Measurements from ENCODE around the gene PRRG3.

PRRG3 gene

DNA sequence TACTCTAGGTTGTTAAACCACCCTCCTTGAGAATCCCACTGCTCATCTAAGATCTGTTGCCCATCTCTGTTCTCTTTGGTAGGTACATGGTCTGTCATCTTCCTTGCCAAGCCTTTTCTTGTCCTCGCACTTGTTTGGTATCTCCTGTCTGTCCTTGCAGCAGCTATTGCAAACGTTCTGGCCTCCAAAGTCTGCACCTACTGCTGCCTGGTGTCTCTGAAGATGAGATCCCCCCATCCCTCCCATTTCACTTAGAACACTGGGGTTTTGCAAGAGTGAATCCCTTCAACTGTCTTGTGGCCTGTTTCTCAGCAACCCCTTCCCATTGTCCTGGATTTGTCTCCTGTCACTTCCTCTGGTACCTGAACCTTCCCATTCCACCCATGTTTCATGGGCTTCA, 40.0 kb downstream of the PRRG3 start:
- no peak overlapping the region for H3K4me2 ChIP-seq
- no peak overlapping the region for H2AFZ ChIP-seq (ENCODE audit: low read depth)
- H3K27me3 ChIP-seq (ENCODE audit: insufficient read depth, low read depth): no peaks in the 10 kb centered on the region
- H3K79me2 ChIP-seq (ENCODE audit: insufficient read depth, low read depth): no peaks in the 10 kb centered on the region
- no peak overlapping the region for H3K9ac ChIP-seq
- no peaks in the 10 kb centered on the region for H3K4me1 ChIP-seq (ENCODE audit: low read depth, poor library complexity, severe bottlenecking)
- no peak overlapping the region for H3K4me3 ChIP-seq (IDR thresholded peaks at IDR 0.05; ENCODE audit: insufficient read depth, low read depth, low read length)
- no peaks in the 10 kb centered on the region for H4K20me1 ChIP-seq (ENCODE audit: insufficient read depth)
- H3K27ac ChIP-seq: no peak overlapping the region
- TF ChIP-seq, protein P1, sequence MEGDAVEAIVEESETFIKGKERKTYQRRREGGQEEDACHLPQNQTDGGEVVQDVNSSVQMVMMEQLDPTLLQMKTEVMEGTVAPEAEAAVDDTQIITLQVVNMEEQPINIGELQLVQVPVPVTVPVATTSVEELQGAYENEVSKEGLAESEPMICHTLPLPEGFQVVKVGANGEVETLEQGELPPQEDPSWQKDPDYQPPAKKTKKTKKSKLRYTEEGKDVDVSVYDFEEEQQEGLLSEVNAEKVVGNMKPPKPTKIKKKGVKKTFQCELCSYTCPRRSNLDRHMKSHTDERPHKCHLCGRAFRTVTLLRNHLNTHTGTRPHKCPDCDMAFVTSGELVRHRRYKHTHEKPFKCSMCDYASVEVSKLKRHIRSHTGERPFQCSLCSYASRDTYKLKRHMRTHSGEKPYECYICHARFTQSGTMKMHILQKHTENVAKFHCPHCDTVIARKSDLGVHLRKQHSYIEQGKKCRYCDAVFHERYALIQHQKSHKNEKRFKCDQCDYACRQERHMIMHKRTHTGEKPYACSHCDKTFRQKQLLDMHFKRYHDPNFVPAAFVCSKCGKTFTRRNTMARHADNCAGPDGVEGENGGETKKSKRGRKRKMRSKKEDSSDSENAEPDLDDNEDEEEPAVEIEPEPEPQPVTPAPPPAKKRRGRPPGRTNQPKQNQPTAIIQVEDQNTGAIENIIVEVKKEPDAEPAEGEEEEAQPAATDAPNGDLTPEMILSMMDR (conservative IDR thresholded peaks at IDR 0.05; ENCODE audit: low read depth, low read length): no peak
- H3K36me3 ChIP-seq (ENCODE audit: insufficient read depth): no peaks in the 10 kb centered on the region

DNA sequence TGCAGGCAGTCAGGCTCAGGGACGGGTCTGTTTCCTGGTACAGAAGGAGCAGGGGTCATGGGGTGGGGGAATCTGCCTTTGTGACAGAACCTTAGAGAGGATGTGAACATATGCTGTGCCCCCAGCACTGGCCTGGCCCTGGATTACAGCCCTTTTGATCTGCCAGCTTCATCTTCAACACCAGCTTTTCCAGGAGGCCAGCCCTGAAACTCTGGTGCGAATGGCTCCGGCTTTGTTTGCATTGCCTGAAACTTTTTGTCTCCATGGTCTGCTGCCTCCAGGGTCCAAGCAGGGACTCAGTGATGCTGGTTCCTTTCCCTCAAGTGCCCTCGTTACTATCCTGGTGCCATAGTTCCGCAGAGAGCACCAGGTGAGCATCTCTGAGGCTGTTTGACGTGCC, 41.4 kb downstream of the PRRG3 start:
- Histone ChIP-seq H3K9ac (no peak overlapping the region), H3K27ac (no peak overlapping the region), H3K36me3 (ENCODE audit: insufficient read depth) (no peaks in the 10 kb centered on the region), H3K4me1 (ENCODE audit: low read depth, poor library complexity, severe bottlenecking) (no peaks in the 10 kb centered on the region), H3K4me2 (no peak overlapping the region), H4K20me1 (ENCODE audit: insufficient read depth) (no peaks in the 10 kb centered on the region), H3K27me3 (ENCODE audit: insufficient read depth, low read depth) (no peaks in the 10 kb centered on the region), H3K4me3 (IDR thresholded peaks at IDR 0.05; ENCODE audit: insufficient read depth, low read depth, low read length) (no peak overlapping the region), H2AFZ (ENCODE audit: low read depth) (no peak overlapping the region), H3K79me2 (ENCODE audit: insufficient read depth, low read depth) (no peaks in the 10 kb centered on the region)
- TF ChIP-seq, protein P1 (conservative IDR thresholded peaks at IDR 0.05; ENCODE audit: low read depth, low read length): no peak

DNA sequence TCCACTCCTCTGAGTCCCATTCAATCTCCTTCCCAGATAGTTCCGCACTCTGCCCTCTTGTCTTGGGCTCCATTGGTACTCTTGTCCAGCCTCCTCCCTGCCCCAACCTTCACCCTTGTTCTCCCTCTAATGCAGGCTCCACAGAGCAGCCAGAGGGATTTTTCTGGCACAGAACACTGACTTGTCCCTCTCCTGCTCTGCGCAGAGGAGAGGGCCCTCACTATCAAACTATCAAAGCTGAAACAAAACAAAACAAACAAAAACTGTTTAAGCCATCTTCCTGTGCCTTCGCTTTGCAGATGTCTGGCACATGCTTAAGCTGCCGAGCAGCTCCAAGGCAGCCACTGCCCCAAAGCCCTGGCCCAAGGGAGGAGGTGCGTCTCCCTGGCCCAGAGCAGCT, 42.2 kb downstream of the PRRG3 start:
- TF ChIP-seq, protein P1 (conservative IDR thresholded peaks at IDR 0.05; ENCODE audit: low read depth, low read length): no peak
- no peaks in the 10 kb centered on the region for H3K36me3 ChIP-seq (ENCODE audit: insufficient read depth)
- no peak overlapping the region for H3K4me2 ChIP-seq
- no peak overlapping the region for H3K4me3 ChIP-seq (IDR thresholded peaks at IDR 0.05; ENCODE audit: insufficient read depth, low read depth, low read length)
- no peak overlapping the region for H2AFZ ChIP-seq (ENCODE audit: low read depth)
- H3K27me3 ChIP-seq (ENCODE audit: insufficient read depth, low read depth): no peaks in the 10 kb centered on the region
- no peaks in the 10 kb centered on the region for H4K20me1 ChIP-seq (ENCODE audit: insufficient read depth)
- no peaks in the 10 kb centered on the region for H3K4me1 ChIP-seq (ENCODE audit: low read depth, poor library complexity, severe bottlenecking)
- no peaks in the 10 kb centered on the region for H3K79me2 ChIP-seq (ENCODE audit: insufficient read depth, low read depth)
- H3K9ac ChIP-seq: no peak overlapping the region
- no peak overlapping the region for H3K27ac ChIP-seq

DNA sequence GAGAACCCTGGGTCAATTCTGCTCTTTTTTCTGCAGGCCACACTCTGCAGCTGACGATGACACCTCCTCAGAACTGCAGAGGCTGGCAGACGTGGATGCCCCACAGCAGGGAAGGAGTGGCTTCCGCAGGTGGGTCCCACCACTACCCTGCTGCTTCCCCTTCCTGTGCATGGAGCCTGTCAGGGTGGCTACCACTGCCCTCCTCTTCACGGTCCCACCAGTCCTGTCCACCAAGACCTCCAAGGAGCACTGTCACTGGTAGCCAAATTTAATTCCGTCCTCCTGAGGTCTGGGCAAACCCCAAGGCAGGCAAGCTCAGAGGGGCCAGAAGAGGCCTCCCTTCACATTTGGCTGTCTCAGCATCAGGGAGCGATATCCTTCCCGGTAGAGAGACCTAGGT, 43.5 kb downstream of the PRRG3 start:
- TF ChIP-seq, protein P1 (conservative IDR thresholded peaks at IDR 0.05; ENCODE audit: low read depth, low read length): no peak
- H3K36me3 ChIP-seq (ENCODE audit: insufficient read depth): no peaks in the 10 kb centered on the region
- H3K9ac ChIP-seq: no peak overlapping the region
- no peaks in the 10 kb centered on the region for H3K79me2 ChIP-seq (ENCODE audit: insufficient read depth, low read depth)
- no peaks in the 10 kb centered on the region for H3K27me3 ChIP-seq (ENCODE audit: insufficient read depth, low read depth)
- H3K4me2 ChIP-seq: no peak overlapping the region
- no peak overlapping the region for H3K4me3 ChIP-seq (IDR thresholded peaks at IDR 0.05; ENCODE audit: insufficient read depth, low read depth, low read length)
- H3K4me1 ChIP-seq (ENCODE audit: low read depth, poor library complexity, severe bottlenecking): no peaks in the 10 kb centered on the region
- no peaks in the 10 kb centered on the region for H4K20me1 ChIP-seq (ENCODE audit: insufficient read depth)
- H3K27ac ChIP-seq: no peak overlapping the region
- H2AFZ ChIP-seq (ENCODE audit: low read depth): no peak overlapping the region

DNA sequence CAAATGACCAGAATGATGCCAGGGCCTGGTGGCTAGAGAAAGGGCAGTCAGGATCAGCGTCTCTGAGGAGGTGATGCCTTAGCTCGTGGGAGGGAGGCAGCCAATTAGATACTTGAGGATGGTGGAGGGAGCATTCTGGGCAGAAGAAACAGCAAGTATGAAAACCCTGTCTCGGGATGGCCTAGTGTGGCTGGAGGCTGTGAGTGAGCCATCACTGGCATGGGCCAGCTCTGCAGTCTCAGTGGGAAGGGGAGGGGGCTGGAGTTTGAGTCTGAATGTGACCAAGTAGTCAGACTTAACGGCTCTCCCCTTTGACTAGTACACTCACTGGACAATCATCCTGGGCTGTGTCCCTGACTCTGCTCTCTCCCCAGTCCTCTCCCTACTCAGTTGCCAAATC, 46.3 kb downstream of the PRRG3 start:
- TF ChIP-seq, protein P1 (conservative IDR thresholded peaks at IDR 0.05; ENCODE audit: low read depth, low read length): no peak
- Histone ChIP-seq H3K79me2 (ENCODE audit: insufficient read depth, low read depth) (no peaks in the 10 kb centered on the region), H3K4me2 (no peak overlapping the region), H3K27me3 (ENCODE audit: insufficient read depth, low read depth) (no peaks in the 10 kb centered on the region), H3K9ac (no peak overlapping the region), H3K4me3 (IDR thresholded peaks at IDR 0.05; ENCODE audit: insufficient read depth, low read depth, low read length) (no peak overlapping the region), H3K27ac (no peak overlapping the region), H4K20me1 (ENCODE audit: insufficient read depth) (no peaks in the 10 kb centered on the region), H3K4me1 (ENCODE audit: low read depth, poor library complexity, severe bottlenecking) (no peaks in the 10 kb centered on the region), H3K36me3 (ENCODE audit: insufficient read depth) (no peaks in the 10 kb centered on the region), H2AFZ (ENCODE audit: low read depth) (no peak overlapping the region)
